Peyer's patch (tissue), 4 donors: ENCODE measurements around the gene NPAS2. TPM values are rescaled to one million over a fixed set of nuclear protein-coding genes. Genes with fewer than 3 reads are reported as not detected.

ENCODE experiments used
- DNase-seq, 3 donors: peaks; one replicate each; pipeline ENCODE4 v3.0.0-alpha.2; 2017 to 2019
- H3K27ac ChIP-seq, 4 donors: fragments of 200-600 bp; sonication (generic); one replicate each; pipeline ENCODE4 v1.5.1; 2016 to 2019
- H3K27me3 ChIP-seq, 2 donors: fragments of 200-600 bp; sonication (generic); one replicate each; pipeline ENCODE4 v1.5.1; 2019
- H3K36me3 ChIP-seq, 3 donors: fragments of 200-600 bp; sonication (generic); one replicate each; pipeline ENCODE4 v1.5.1; 2016 to 2019
- H3K4me1 ChIP-seq, 4 donors: fragments of 200-600 bp; sonication (generic); one replicate each; pipeline ENCODE4 v1.5.1; 2016 to 2019
- H3K4me3 ChIP-seq, 4 donors: fragments of 200-600 bp; sonication (generic); 1 replicate in 3 of 4; 2 replicates in 1 of 4; pipeline ENCODE4 v1.5.1; 2016 to 2019; ENCODE audit warnings: mild to moderate bottlenecking in 1 of 4
- H3K9me3 ChIP-seq, 4 donors: fragments of 200-600 bp; sonication (generic); one replicate each; pipeline ENCODE4 v1.5.1; 2016 to 2019; ENCODE audit warnings: mild to moderate bottlenecking in 1 of 4
- CTCF ChIP-seq, 6 experiments: fragments of 450-650 bp in 4 of 6; fragments of 200-600 bp in 2 of 6; sonication (generic) in 1 of 6; IDR thresholded peaks; one replicate each; pipeline ENCODE4 v1.5.1; 2017 to 2019; ENCODE audit warnings: antibody characterized with exemption in 6 of 6, mild to moderate bottlenecking in 3 of 6, moderate library complexity in 1 of 6
- POLR2A ChIP-seq, 2 donors: fragments of 450-650 bp; IDR thresholded peaks; one replicate each; pipeline ENCODE4 v1.5.1; 2017; ENCODE audit warnings: antibody characterized with exemption in 2 of 2, mild to moderate bottlenecking in 2 of 2, moderate library complexity in 2 of 2
- total RNA-seq, 4 donors: library from RNA; depleted of rRNA; stranded (reverse); fragments of >200 nt; gene quantifications; one replicate each; pipeline ENCODE4 v1.1.0, GENCODE V29; 2016

Gene NPAS2
- total RNA-seq, 4 donors from 2014 or later = 29.7 to 99.5 (median 95.5) TPM

- no peaks in the 10 kb centered on the region for H3K9me3 ChIP-seq
- H3K27me3 ChIP-seq = no peaks in the 10 kb centered on the region
- H3K4me1 ChIP-seq = peaks cover 0 to 4% (median 0%) of the 10 kb centered on the region in 4 donors
- DNase-seq = no peak
- H3K4me3 ChIP-seq = no peak overlapping the region
- TF ChIP-seq CTCF (IDR thresholded peaks at IDR 0.05) = no peak
- no peak for TF ChIP-seq POLR2A (IDR thresholded peaks at IDR 0.05)
- H3K36me3 ChIP-seq = peaks cover 0 to 17% (median 0%) of the 10 kb centered on the region in 3 donors
- no peak overlapping the region for H3K27ac ChIP-seq
These were observed 117.1 kb downstream of the NPAS2 start for GRCh38 chr2:100936972-100937542.

GRCh38 chr2:100938031-100939026, 118.4 kb downstream of the NPAS2 start:
- TF ChIP-seq POLR2A (IDR thresholded peaks at IDR 0.05) = no peak
- TF ChIP-seq CTCF (IDR thresholded peaks at IDR 0.05) = no peak
- H3K27me3 ChIP-seq = no peaks in the 10 kb centered on the region
- DNase-seq = peak in 1 of 3 donors; percentile 22
- H3K4me3 ChIP-seq = no peak overlapping the region
- peaks cover 0 to 4% (median 0%) of the 10 kb centered on the region in 4 donors for H3K4me1 ChIP-seq
- H3K27ac ChIP-seq = no peak overlapping the region
- no peaks in the 10 kb centered on the region for H3K9me3 ChIP-seq
- H3K36me3 ChIP-seq = peaks cover 0 to 19% (median 0%) of the 10 kb centered on the region in 3 donors

- DNase-seq = no peak
- Histone ChIP-seq H3K4me3 (no peak overlapping the region), H3K27me3 (no peaks in the 10 kb centered on the region), H3K27ac (no peak overlapping the region), H3K4me1 (peaks cover 0 to 4% (median 0%) of the 10 kb centered on the region in 4 donors), H3K36me3 (peaks cover 0 to 21% (median 0%) of the 10 kb centered on the region in 3 donors), H3K9me3 (no peaks in the 10 kb centered on the region)
- no peak for TF ChIP-seq CTCF (IDR thresholded peaks at IDR 0.05)
- TF ChIP-seq POLR2A (IDR thresholded peaks at IDR 0.05) = no peak
These were observed 119.5 kb downstream of the NPAS2 start for GRCh38 chr2:100939445-100939844.

GRCh38 chr2:100940240-100940639, 120.3 kb downstream of the NPAS2 start:
- H3K4me1 ChIP-seq = peaks cover 0 to 4% (median 0%) of the 10 kb centered on the region in 4 donors
- H3K27me3 ChIP-seq = no peaks in the 10 kb centered on the region
- DNase-seq = no peak
- no peak overlapping the region for H3K4me3 ChIP-seq
- TF ChIP-seq CTCF (IDR thresholded peaks at IDR 0.05) (no peak), POLR2A (IDR thresholded peaks at IDR 0.05) (no peak)
- H3K9me3 ChIP-seq = no peaks in the 10 kb centered on the region
- no peak overlapping the region for H3K27ac ChIP-seq
- H3K36me3 ChIP-seq = peaks cover 0 to 24% (median 0%) of the 10 kb centered on the region in 3 donors

- no peaks in the 10 kb centered on the region for H3K27me3 ChIP-seq
- peaks cover 0 to 24% (median 0%) of the 10 kb centered on the region in 3 donors for H3K36me3 ChIP-seq
- H3K9me3 ChIP-seq = no peaks in the 10 kb centered on the region
- no peak overlapping the region for H3K4me3 ChIP-seq
- DNase-seq = no peak
- peak overlapping the region in 1 of 4 donors; percentile 6 for H3K27ac ChIP-seq
- TF ChIP-seq POLR2A (IDR thresholded peaks at IDR 0.05) (no peak), CTCF (IDR thresholded peaks at IDR 0.05) (no peak)
- H3K4me1 ChIP-seq = peaks cover 0 to 4% (median 0%) of the 10 kb centered on the region in 4 donors
These were observed 121.1 kb downstream of the NPAS2 start for GRCh38 chr2:100940766-100941645.
